ENCODE results near the gene CALM3.
"Not testable (repeated sequence)": the region's sequence is repeated elsewhere in the genome, so short reads cannot be mapped to it uniquely, and the experiment has no call there.

Gene CALM3

GRCh38 chr19:46618670-46619231, 17.6 kb downstream of the CALM3 start:
- DNase-seq (ENCODE audit: low spot score in 2 of 2) (no peak), ATAC-seq (no peak)
- Mint-ChIP-seq H3K27ac (peak overlapping the region; percentile 89), H3K4me3 (peak overlapping the region; percentile 58), H3K4me1 (peaks cover 44% of the 10 kb centered on the region), H3K9me3 (no peaks in the 10 kb centered on the region), H3K36me3 (no peaks in the 10 kb centered on the region)

DNA sequence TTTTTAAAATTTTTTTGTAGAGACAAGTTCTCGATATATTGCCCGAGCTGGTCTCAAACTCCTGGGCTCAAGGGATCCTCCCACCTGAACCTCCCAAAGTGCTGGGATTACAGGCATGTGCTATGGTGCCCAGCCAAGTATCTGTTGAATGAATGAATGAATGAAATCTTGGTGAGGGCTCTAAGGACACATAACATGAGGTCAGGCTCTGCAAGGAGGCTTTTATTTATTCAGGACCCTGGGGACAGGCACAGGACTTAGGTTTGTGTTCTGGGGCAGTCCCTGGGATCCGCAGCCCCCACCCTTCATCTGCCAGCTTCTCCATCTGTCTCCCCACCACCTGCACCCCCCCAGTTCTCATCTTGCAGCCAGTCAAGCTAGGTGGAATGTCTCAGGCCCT, 19.1 kb downstream of the CALM3 start:
- peak overlapping the region; percentile 58 for H3K4me3 Mint-ChIP-seq
- H3K9me3 Mint-ChIP-seq = no peaks in the 10 kb centered on the region
- peaks cover 6% of the 10 kb centered on the region for H3K36me3 Mint-ChIP-seq
- DNase-seq (ENCODE audit: low spot score in 2 of 2) (no peak), ATAC-seq (no peak)
- peak overlapping the region; percentile 89 for H3K27ac Mint-ChIP-seq
- peaks cover 49% of the 10 kb centered on the region for H3K4me1 Mint-ChIP-seq

DNA sequence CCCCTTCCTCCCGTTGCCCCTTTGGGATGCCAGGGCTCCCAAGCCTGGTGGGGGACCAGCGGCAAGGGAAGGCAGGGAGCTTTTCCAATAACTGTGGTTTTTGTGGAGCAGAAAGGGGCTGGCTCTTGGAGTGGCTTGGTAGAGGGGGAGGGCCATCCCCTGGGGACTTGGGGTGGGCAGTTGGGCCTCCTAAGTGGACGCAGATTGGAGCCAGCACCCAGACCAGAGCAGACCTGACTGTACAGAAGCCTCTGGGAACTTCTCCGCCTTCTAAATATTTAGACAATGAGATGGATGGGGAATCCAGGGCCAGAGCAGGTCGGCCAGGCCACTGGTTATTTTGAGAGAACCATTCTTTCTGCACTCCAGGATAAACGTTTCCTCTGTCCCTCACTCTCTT, 19.6 kb downstream of the CALM3 start:
- ATAC-seq (no peak), DNase-seq (ENCODE audit: low spot score in 2 of 2) (no peak)
- Mint-ChIP-seq H3K9me3 (no peaks in the 10 kb centered on the region), H3K27ac (no peak overlapping the region), H3K4me1 (peaks cover 50% of the 10 kb centered on the region), H3K4me3 (no peak overlapping the region), H3K36me3 (peaks cover 6% of the 10 kb centered on the region)

DNA sequence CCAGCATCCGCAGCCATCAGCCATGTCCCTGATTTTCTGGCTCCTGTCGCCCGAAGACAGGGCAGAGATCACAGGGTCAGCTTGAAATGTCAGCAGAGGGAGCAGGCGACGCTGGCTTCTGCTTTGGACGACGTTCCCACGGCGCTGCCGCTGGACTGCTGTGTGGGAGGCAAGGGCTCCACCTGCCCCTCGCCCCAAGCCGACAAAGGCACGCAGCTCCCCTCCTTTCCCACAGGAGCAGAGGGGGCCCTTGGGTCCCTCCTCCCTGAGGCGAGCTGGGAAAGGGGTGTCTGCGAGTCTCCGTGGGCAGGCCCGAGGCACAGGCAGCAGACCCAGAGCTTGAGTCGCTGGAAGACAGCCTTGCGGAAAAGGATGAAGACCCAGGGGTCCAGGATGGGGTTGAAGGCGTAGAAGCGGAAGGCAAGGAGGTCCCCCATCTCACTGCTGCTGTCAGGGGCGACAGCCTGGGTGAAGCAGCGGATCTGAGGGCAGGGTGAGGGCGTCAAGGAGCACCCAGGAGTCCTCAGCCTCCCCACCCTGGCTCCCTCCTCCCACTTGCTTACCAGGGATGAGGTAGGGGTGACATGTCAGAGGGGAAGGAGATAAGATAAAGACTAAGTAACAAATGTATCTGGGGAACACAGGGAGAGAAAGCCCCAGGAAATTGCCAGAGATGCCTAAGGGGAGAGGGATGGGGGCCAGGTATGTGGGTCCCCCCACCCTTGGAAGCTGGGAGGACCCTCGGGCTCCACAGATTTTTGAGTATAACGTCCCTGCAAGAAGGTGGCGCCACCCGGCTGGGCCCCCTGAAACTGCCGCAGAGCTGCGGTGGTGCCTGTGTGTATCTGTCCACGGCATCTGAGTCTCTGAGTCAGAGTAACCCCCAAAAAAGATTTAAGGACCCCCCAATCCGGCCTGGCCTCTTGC, 20.3 kb downstream of the CALM3 start:
- DNase-seq (ENCODE audit: low spot score in 2 of 2) (no peak), ATAC-seq (no peak)
- peaks cover 43% of the 10 kb centered on the region for H3K4me1 Mint-ChIP-seq
- peak overlapping the region; percentile 44 for H3K4me3 Mint-ChIP-seq
- H3K9me3 Mint-ChIP-seq = no peaks in the 10 kb centered on the region
- H3K36me3 Mint-ChIP-seq = peaks cover 6% of the 10 kb centered on the region
- H3K27ac Mint-ChIP-seq = peak overlapping the region; percentile 83

- peak overlapping the region; percentile 83 for H3K27ac Mint-ChIP-seq
- peaks cover 37% of the 10 kb centered on the region for H3K4me1 Mint-ChIP-seq
- no peaks in the 10 kb centered on the region for H3K9me3 Mint-ChIP-seq
- ATAC-seq (no peak), DNase-seq (ENCODE audit: low spot score in 2 of 2) (no peak)
- H3K4me3 Mint-ChIP-seq = peak overlapping the region; percentile 44
- peaks cover 6% of the 10 kb centered on the region for H3K36me3 Mint-ChIP-seq
These were observed 21.0 kb downstream of the CALM3 start for GRCh38 chr19:46622118-46622446.

DNA sequence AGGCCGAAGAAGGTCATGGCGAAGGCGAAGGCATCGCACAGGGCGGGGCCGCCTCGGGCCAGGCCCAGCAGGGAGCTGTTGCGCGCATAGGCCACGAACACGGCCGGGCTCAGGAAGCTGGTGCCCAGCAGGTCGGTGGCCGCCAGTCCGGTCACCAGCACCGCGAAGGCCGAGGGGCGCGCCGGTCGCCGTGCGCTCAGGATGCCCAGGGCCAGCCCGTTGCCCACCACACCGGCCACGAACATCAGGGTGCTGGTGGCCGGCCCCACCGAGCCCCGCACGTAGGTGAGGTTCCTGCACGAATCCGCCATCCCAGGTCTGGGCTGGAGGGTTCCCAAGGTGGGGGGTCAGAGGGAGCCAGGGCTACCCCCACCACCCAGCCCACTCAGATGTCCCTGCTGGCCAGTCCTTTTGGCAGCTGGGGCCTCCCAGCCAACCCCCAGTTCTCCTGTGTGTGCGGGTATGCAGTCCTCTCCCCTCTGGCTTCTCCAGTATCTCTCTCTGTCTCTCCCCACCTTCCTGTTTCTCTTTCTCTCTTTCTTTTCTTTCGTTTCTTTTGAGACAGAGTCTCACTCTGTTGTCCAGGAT, 22.9 kb downstream of the CALM3 start:
- Mint-ChIP-seq H3K9me3 (no peaks in the 10 kb centered on the region), H3K27ac (no peak overlapping the region), H3K36me3 (peaks cover 6% of the 10 kb centered on the region), H3K4me3 (peak overlapping the region; percentile 56), H3K4me1 (peaks cover 40% of the 10 kb centered on the region)
- ATAC-seq = no peak
- DNase-seq (ENCODE audit: low spot score in 2 of 2) = no peak

GRCh38 chr19:46624958-46625661, 24.0 kb downstream of the CALM3 start, which contains the start of gene PTGIR:
TSS of gene PTGIR (minus strand) at chr19:46625089. CDS start at chr19:46624225, 864 bp downstream.
- H3K36me3 Mint-ChIP-seq = peaks cover 6% of the 10 kb centered on the region
- peak within 1 kb of the TSS; percentile 89 for H3K27ac Mint-ChIP-seq
- DNase-seq (ENCODE audit: low spot score in 2 of 2) (no peak), ATAC-seq (peak; percentile 38)
- H3K9me3 Mint-ChIP-seq = no peaks in the 10 kb centered on the region
- peaks cover 29% of the 10 kb centered on the region for H3K4me1 Mint-ChIP-seq
- H3K4me3 Mint-ChIP-seq = peak within 1 kb of the TSS; percentile 56

DNA sequence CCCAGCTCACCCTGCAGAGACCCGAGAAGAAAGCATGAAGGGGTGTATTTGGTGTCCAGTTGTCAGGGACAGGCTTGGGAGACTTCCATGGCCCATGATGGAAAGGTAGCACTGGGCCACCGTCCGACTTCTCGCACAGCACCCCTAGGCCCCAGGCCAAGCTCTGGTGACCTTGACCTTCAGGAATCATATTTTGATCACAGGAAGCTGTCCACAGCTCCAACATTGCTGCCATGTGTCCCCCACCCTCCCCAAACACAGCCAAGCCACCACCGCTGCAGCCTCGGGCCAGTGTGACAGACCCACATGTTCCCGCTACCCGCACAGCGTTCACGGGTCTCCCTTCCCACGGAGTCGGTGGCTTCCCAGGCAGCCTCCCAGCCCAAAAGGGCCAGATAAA, 24.6 kb downstream of the CALM3 start:
- ATAC-seq (no peak), DNase-seq (ENCODE audit: low spot score in 2 of 2) (no peak)
- Mint-ChIP-seq H3K4me3 (no peak overlapping the region), H3K4me1 (peaks cover 26% of the 10 kb centered on the region), H3K36me3 (peaks cover 6% of the 10 kb centered on the region), H3K27ac (peak overlapping the region; percentile 89), H3K9me3 (no peaks in the 10 kb centered on the region)

GRCh38 chr19:46626446-46626845, 25.3 kb downstream of the CALM3 start:
- H3K27ac Mint-ChIP-seq = no peak overlapping the region
- DNase-seq (ENCODE audit: low spot score in 2 of 2) = no peak

GRCh38 chr19:46628970-46629369, 27.8 kb downstream of the CALM3 start:
- DNase-seq (ENCODE audit: low spot score in 2 of 2); ATAC-seq; H3K9me3 Mint-ChIP-seq; H3K4me3 Mint-ChIP-seq; H3K36me3 Mint-ChIP-seq; H3K27ac Mint-ChIP-seq: not testable (repeated sequence)
- peaks cover 30% of the 10 kb centered on the region for H3K4me1 Mint-ChIP-seq

More at GRCh38 chr19:46626446-46626845, 25.3 kb downstream of the CALM3 start:
- H3K9me3 Mint-ChIP-seq = no peaks in the 10 kb centered on the region
- H3K4me1 Mint-ChIP-seq = peaks cover 24% of the 10 kb centered on the region
- ATAC-seq = no peak
- peaks cover 6% of the 10 kb centered on the region for H3K36me3 Mint-ChIP-seq
- H3K4me3 Mint-ChIP-seq = no peak overlapping the region

DNA sequence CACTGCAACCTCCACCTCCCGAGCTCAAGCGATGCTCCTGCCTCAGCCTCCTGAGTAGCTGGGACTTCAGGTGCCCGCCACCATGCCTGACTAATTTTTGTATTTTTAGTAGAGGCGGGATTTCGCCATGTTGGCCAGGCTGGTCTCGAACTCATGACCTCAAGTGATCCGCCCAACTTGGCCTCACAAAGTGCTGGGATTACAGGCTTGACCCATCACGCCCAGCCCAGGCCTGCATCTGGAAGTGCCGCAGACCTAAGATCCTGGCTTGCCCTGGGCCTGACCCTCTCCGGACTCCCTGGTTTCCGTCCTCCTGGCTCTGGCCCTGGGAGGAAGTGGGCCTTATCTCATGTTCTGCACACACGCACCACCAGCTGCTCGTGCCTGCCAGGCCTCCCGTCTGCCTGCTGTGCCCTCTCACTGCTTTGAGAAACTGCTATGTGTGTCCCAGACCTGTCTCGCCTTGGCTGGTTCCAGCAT, 28.5 kb downstream of the CALM3 start:
- DNase-seq (ENCODE audit: low spot score in 2 of 2) (no peak), ATAC-seq (no peak)
- Mint-ChIP-seq H3K4me3 (no peak overlapping the region), H3K27ac (no peak overlapping the region), H3K4me1 (peaks cover 25% of the 10 kb centered on the region), H3K9me3 (no peaks in the 10 kb centered on the region), H3K36me3 (no peaks in the 10 kb centered on the region)

- ATAC-seq (no peak), DNase-seq (ENCODE audit: low spot score in 2 of 2) (no peak)
- H3K4me1 Mint-ChIP-seq = peaks cover 16% of the 10 kb centered on the region
- no peaks in the 10 kb centered on the region for H3K36me3 Mint-ChIP-seq
- H3K27ac Mint-ChIP-seq = no peak overlapping the region
- H3K4me3 Mint-ChIP-seq = no peak overlapping the region
- no peaks in the 10 kb centered on the region for H3K9me3 Mint-ChIP-seq
These were observed 29.6 kb downstream of the CALM3 start for GRCh38 chr19:46630586-46631205.

DNA sequence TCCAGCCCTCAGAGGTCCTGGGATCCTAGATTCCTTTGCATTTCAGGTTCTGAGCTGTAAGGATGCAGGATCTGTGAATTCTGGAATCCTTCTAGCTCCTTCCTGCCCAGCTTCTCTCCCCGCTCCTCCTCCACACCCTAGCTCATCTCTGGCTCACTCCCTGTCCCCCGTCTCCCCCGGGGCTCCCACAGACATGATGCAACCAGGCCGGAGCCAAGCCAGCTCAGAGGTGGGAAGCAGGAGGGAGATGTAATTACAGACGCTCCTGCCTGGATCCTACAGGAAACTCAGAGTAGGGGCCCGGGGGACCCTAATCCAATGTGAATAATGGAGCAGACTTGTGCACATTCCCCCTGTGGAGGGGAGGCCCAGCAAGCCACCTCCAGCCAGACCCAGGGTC, 30.4 kb downstream of the CALM3 start:
- Mint-ChIP-seq H3K9me3 (no peaks in the 10 kb centered on the region), H3K4me1 (peaks cover 16% of the 10 kb centered on the region), H3K36me3 (no peaks in the 10 kb centered on the region), H3K4me3 (no peak overlapping the region), H3K27ac (no peak overlapping the region)
- DNase-seq (ENCODE audit: low spot score in 2 of 2) (no peak), ATAC-seq (no peak)

DNA sequence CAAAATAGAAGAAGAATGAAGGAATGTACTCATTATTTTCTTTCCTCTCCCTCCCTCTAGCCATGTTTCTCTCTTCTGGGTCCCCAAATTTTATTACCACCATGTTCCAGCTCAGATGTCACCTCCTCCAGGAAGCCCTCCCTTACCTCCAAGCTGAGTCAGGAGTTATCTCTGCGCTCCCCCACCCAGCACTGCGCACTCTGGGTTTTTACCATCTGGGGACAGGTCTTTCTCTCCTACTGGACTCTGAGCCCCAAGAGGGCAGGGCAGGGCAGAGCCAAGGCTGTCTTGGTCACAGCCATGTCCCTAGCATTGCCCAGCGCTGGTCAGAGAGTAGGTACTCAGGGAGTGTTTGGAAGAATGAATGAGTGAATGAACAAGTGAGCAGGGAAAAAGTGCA, 32.0 kb downstream of the CALM3 start:
- Mint-ChIP-seq H3K4me1 (peaks cover 10% of the 10 kb centered on the region), H3K36me3 (no peaks in the 10 kb centered on the region), H3K9me3 (no peaks in the 10 kb centered on the region), H3K27ac (no peak overlapping the region), H3K4me3 (no peak overlapping the region)
- ATAC-seq (no peak), DNase-seq (ENCODE audit: low spot score in 2 of 2) (no peak)
